H54 (cell line): Measurements from ENCODE around the gene EIF2S1.
A peak's percentile ranks its signal among the peaks of the same experiment; 100 is the strongest.
"Not testable (repeated sequence)": the region's sequence is repeated elsewhere in the genome, so short reads cannot be mapped to it uniquely, and the experiment has no call there.

Experiments
- DNase-seq: peaks from one replicate; pipeline ENCODE4 v3.0.0; 2011; ENCODE audit warnings: low spot score, mixed read lengths; ENCODE audit not compliant: insufficient read length
- FAIRE-seq: peaks from 3 replicates; lab custom pipeline; 2011; peaks lifted over from hg19 to GRCh38; lab: Jason Lieb, UNC
- POLR2A ChIP-seq: IDR thresholded peaks from 2 replicates; pipeline ENCODE4 v1.6.1; 2011; ENCODE audit warnings: low read depth, mild to moderate bottlenecking, low read length

Gene EIF2S1

GRCh38 chr14:67359775-67360469, at the start of gene EIF2S1, which contains the start of gene ATP6V1D:
TSS of gene EIF2S1 (plus strand) at chr14:67360328. CDS start at chr14:67364768, 4,440 bp downstream.
TSS of gene ATP6V1D (minus strand) at chr14:67359804. CDS start at chr14:67359698, 106 bp downstream.
- FAIRE-seq (peak; percentile 99), DNase-seq (peak; percentile 71)
- TF ChIP-seq POLR2A, result peak; percentile 58

GRCh38 chr14:67311868-67312267, 48.3 kb upstream of the EIF2S1 start:
- DNase-seq, result no peak
- TF ChIP-seq POLR2A, result no peak
- FAIRE-seq, result no peak

- TF ChIP-seq POLR2A, result no peak
- FAIRE-seq (no peak), DNase-seq (no peak)
Observed at GRCh38 chr14:67313153-67313552, 47.0 kb upstream of the EIF2S1 start.

GRCh38 chr14:67317822-67318221, 42.3 kb upstream of the EIF2S1 start:
- no peak for TF ChIP-seq POLR2A
- FAIRE-seq (no peak), DNase-seq (no peak)

- FAIRE-seq (no peak), DNase-seq (no peak)
- no peak for TF ChIP-seq POLR2A
Observed at GRCh38 chr14:67319142-67319541, 41.0 kb upstream of the EIF2S1 start.

- FAIRE-seq, DNase-seq: not testable (repeated sequence)
Observed at GRCh38 chr14:67329666-67330065, 30.5 kb upstream of the EIF2S1 start.

GRCh38 chr14:67331368-67332125, 28.6 kb upstream of the EIF2S1 start:
- DNase-seq, result no peak
- FAIRE-seq, result no peak
- no peak for TF ChIP-seq POLR2A

- FAIRE-seq (no peak), DNase-seq (no peak)
- no peak for TF ChIP-seq POLR2A
Observed at GRCh38 chr14:67332468-67332867, 27.7 kb upstream of the EIF2S1 start.

- TF ChIP-seq POLR2A, result no peak
- FAIRE-seq, result no peak
- no peak for DNase-seq
Observed at GRCh38 chr14:67335781-67336180, 24.3 kb upstream of the EIF2S1 start.

- DNase-seq, FAIRE-seq: not testable (repeated sequence)
Observed at GRCh38 chr14:67341231-67341630, 18.9 kb upstream of the EIF2S1 start.

GRCh38 chr14:67343601-67344230, 16.4 kb upstream of the EIF2S1 start:
- DNase-seq (no peak), FAIRE-seq (no peak)
- no peak for TF ChIP-seq POLR2A

GRCh38 chr14:67345583-67345982, 14.5 kb upstream of the EIF2S1 start:
- no peak for DNase-seq
- no peak for TF ChIP-seq POLR2A
- FAIRE-seq, result no peak

- FAIRE-seq, result no peak
- no peak for TF ChIP-seq POLR2A
- DNase-seq, result no peak
Observed at GRCh38 chr14:67352055-67352454, 8.1 kb upstream of the EIF2S1 start.
